Activated T-cell treated with anti-CD3 and anti-CD28 coated beads, Interleukin-2, amount 50 U/mL, for 24 hours (primary cell): ENCODE results near the gene PCDHGC3.

Experiments
- DNase-seq: peaks from one replicate; pipeline ENCODE4 v3.0.0-alpha.2; 2020
- H3K27ac Mint-ChIP-seq: 2 replicates; pipeline ENCODE4 v1.8.0; 2020; ENCODE audit warnings: mild to moderate bottlenecking, mixed read lengths
- H3K27me3 Mint-ChIP-seq: 2 replicates; pipeline ENCODE4 v1.8.0; 2020; ENCODE audit warnings: mixed read lengths
- H3K36me3 Mint-ChIP-seq: 2 replicates; pipeline ENCODE4 v1.8.0; 2020; ENCODE audit warnings: low read depth, mixed read lengths
- H3K4me1 Mint-ChIP-seq: 2 replicates; pipeline ENCODE4 v1.8.0; 2020; ENCODE audit warnings: low read depth, mixed read lengths
- H3K4me3 Mint-ChIP-seq: 2 replicates; pipeline ENCODE4 v1.8.0; 2020; ENCODE audit warnings: mild to moderate bottlenecking, moderate library complexity, mixed read lengths
- H3K9me3 Mint-ChIP-seq: 2 replicates; pipeline ENCODE4 v1.8.0; 2020; ENCODE audit warnings: mixed read lengths

Gene PCDHGC3

GRCh38 chr5:141517880-141518617 lies 42.3 kb downstream of the PCDHGC3 start:
- Mint-ChIP-seq H3K27me3 (no peaks in the 10 kb centered on the region), H3K36me3 (peaks cover 7% of the 10 kb centered on the region), H3K4me3 (no peak overlapping the region), H3K4me1 (peaks cover 65% of the 10 kb centered on the region), H3K27ac (peak overlapping the region; percentile 63), H3K9me3 (no peaks in the 10 kb centered on the region)
- DNase-seq, result no peak

GRCh38 chr5:141518618-141519015 lies 42.9 kb downstream of the PCDHGC3 start:
- Mint-ChIP-seq H3K4me3 (no peak overlapping the region), H3K27me3 (no peaks in the 10 kb centered on the region), H3K36me3 (peaks cover 5% of the 10 kb centered on the region), H3K4me1 (peaks cover 66% of the 10 kb centered on the region), H3K9me3 (no peaks in the 10 kb centered on the region), H3K27ac (no peak overlapping the region)
- no peak for DNase-seq

GRCh38 chr5:141519605-141520565 lies 44.1 kb downstream of the PCDHGC3 start:
- no peak for DNase-seq
- Mint-ChIP-seq H3K36me3 (no peaks in the 10 kb centered on the region), H3K27ac (peak overlapping the region; percentile 77), H3K4me1 (peaks cover 55% of the 10 kb centered on the region), H3K9me3 (no peaks in the 10 kb centered on the region), H3K4me3 (no peak overlapping the region), H3K27me3 (no peaks in the 10 kb centered on the region)

GRCh38 chr5:141521244-141521781 lies 45.5 kb downstream of the PCDHGC3 start:
- Mint-ChIP-seq H3K27ac (peak overlapping the region; percentile 62), H3K9me3 (no peaks in the 10 kb centered on the region), H3K4me1 (peaks cover 49% of the 10 kb centered on the region), H3K4me3 (no peak overlapping the region), H3K36me3 (no peaks in the 10 kb centered on the region), H3K27me3 (no peaks in the 10 kb centered on the region)
- no peak for DNase-seq

- Mint-ChIP-seq H3K27ac (peak overlapping the region; percentile 44), H3K36me3 (no peaks in the 10 kb centered on the region), H3K27me3 (no peaks in the 10 kb centered on the region)
Observed at GRCh38 chr5:141522301-141522700, 46.5 kb downstream of the PCDHGC3 start.

GRCh38 chr5:141523991-141524390 lies 48.2 kb downstream of the PCDHGC3 start:
- H3K9me3 Mint-ChIP-seq, result no peaks in the 10 kb centered on the region
- H3K36me3 Mint-ChIP-seq, result no peaks in the 10 kb centered on the region
- H3K27me3 Mint-ChIP-seq, result no peaks in the 10 kb centered on the region
- no peak overlapping the region for H3K4me3 Mint-ChIP-seq
- no peak overlapping the region for H3K27ac Mint-ChIP-seq
- no peak for DNase-seq
- peaks cover 47% of the 10 kb centered on the region for H3K4me1 Mint-ChIP-seq

More at GRCh38 chr5:141522301-141522700, 46.5 kb downstream of the PCDHGC3 start:
- no peaks in the 10 kb centered on the region for H3K9me3 Mint-ChIP-seq
- no peak for DNase-seq
- H3K4me3 Mint-ChIP-seq, result no peak overlapping the region
- peaks cover 47% of the 10 kb centered on the region for H3K4me1 Mint-ChIP-seq

- Mint-ChIP-seq H3K27me3 (no peaks in the 10 kb centered on the region), H3K4me1 (peaks cover 45% of the 10 kb centered on the region), H3K36me3 (no peaks in the 10 kb centered on the region), H3K27ac (peak overlapping the region; percentile 51), H3K9me3 (no peaks in the 10 kb centered on the region), H3K4me3 (no peak overlapping the region)
- DNase-seq, result peak; percentile 68
Observed at GRCh38 chr5:141524604-141525597, 49.1 kb downstream of the PCDHGC3 start.

- H3K36me3 Mint-ChIP-seq, result no peaks in the 10 kb centered on the region
- H3K27ac Mint-ChIP-seq, result peak overlapping the region; percentile 23
- no peaks in the 10 kb centered on the region for H3K9me3 Mint-ChIP-seq
- peaks cover 37% of the 10 kb centered on the region for H3K4me1 Mint-ChIP-seq
- H3K4me3 Mint-ChIP-seq, result no peak overlapping the region
- H3K27me3 Mint-ChIP-seq, result no peaks in the 10 kb centered on the region
- no peak for DNase-seq
Observed at GRCh38 chr5:141525653-141526052, 49.9 kb downstream of the PCDHGC3 start.

- Mint-ChIP-seq H3K4me1 (peaks cover 20% of the 10 kb centered on the region), H3K36me3 (no peaks in the 10 kb centered on the region), H3K4me3 (no peak overlapping the region), H3K9me3 (no peaks in the 10 kb centered on the region), H3K27me3 (no peaks in the 10 kb centered on the region), H3K27ac (no peak overlapping the region)
- DNase-seq, result no peak
Observed at GRCh38 chr5:141527426-141527825, 51.7 kb downstream of the PCDHGC3 start.
